Measurements from ENCODE around the gene IL1RL2. TPM values are rescaled to one million over a fixed set of nuclear protein-coding genes. Genes with fewer than 3 reads are reported as not detected.

Gene IL1RL2
- total RNA-seq, 1 experiment from 2014 or later = not detected

DNA sequence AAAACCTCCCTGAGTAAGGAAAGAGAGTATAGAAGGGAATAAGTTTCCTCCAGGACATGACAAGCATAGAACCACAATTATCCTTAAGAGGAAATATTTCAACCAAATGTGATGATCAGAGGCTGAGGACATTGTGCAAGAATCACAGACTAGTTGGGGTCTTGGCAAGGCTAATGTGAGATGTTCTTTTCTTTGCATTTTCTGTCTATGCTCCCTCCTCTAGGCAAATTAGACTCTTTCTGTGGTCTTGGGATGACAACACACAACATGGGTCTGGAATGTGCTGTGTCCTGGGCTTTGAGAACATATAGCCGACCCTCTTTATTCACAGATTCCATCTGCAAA, 92.5 kb downstream of the IL1RL2 start:
- no peaks in the 10 kb centered on the region for H4K20me1 ChIP-seq (ENCODE audit: insufficient read depth)
- ChIA-PET RAD21 (ENCODE audit: low non-redundant PET in 1 of 2, low total read pairs in 2 of 2, uncharacterized antibody in 2 of 2, unreplicated experiment in 2 of 2) (no interaction called here), CTCF (no interaction called here), POLR2A (no interaction called here)
- TF ChIP-seq TCF7L2 (IDR thresholded peaks at IDR 0.05; ENCODE audit: borderline replicate concordance, extremely low read depth, insufficient read depth, insufficient read length) (no peak), FOSL1 (IDR thresholded peaks at IDR 0.05; ENCODE audit: low read depth) (no peak), MAX (IDR thresholded peaks at IDR 0.05) (no peak), SP1 (IDR thresholded peaks at IDR 0.05; ENCODE audit: low read depth) (no peak), ELF1 (IDR thresholded peaks at IDR 0.05; ENCODE audit: borderline replicate concordance, low read depth) (no peak), CEBPB (IDR thresholded peaks at IDR 0.05; ENCODE audit: low read depth) (no peak), ATF3 (IDR thresholded peaks at IDR 0.05) (no peak), JUND (IDR thresholded peaks at IDR 0.05) (no peak), ZFX (IDR thresholded peaks at IDR 0.05) (no peak), SRF (IDR thresholded peaks at IDR 0.05; ENCODE audit: low read depth) (no peak), SIN3A (IDR thresholded peaks at IDR 0.05; ENCODE audit: low read depth) (no peak), POLR2A (IDR thresholded peaks at IDR 0.05; ENCODE audit: borderline replicate concordance, extremely low read depth, insufficient read depth, insufficient read length) (no peak), RAD21 (IDR thresholded peaks at IDR 0.05; ENCODE audit: low read depth) (no peak), YY1 (IDR thresholded peaks at IDR 0.05; ENCODE audit: extremely low read depth, insufficient replicate concordance, low read depth, low read length) (no peak), POLR2AphosphoS5 (IDR thresholded peaks at IDR 0.05; ENCODE audit: low read depth, low read length) (no peak), ZNF274 (IDR thresholded peaks at IDR 0.05; ENCODE audit: low read depth, low read length) (no peak)
- TF ChIP-seq, protein P1, sequence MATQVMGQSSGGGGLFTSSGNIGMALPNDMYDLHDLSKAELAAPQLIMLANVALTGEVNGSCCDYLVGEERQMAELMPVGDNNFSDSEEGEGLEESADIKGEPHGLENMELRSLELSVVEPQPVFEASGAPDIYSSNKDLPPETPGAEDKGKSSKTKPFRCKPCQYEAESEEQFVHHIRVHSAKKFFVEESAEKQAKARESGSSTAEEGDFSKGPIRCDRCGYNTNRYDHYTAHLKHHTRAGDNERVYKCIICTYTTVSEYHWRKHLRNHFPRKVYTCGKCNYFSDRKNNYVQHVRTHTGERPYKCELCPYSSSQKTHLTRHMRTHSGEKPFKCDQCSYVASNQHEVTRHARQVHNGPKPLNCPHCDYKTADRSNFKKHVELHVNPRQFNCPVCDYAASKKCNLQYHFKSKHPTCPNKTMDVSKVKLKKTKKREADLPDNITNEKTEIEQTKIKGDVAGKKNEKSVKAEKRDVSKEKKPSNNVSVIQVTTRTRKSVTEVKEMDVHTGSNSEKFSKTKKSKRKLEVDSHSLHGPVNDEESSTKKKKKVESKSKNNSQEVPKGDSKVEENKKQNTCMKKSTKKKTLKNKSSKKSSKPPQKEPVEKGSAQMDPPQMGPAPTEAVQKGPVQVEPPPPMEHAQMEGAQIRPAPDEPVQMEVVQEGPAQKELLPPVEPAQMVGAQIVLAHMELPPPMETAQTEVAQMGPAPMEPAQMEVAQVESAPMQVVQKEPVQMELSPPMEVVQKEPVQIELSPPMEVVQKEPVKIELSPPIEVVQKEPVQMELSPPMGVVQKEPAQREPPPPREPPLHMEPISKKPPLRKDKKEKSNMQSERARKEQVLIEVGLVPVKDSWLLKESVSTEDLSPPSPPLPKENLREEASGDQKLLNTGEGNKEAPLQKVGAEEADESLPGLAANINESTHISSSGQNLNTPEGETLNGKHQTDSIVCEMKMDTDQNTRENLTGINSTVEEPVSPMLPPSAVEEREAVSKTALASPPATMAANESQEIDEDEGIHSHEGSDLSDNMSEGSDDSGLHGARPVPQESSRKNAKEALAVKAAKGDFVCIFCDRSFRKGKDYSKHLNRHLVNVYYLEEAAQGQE (IDR thresholded peaks at IDR 0.05; ENCODE audit: low read depth) = no peak
- TF ChIP-seq, protein P2, sequence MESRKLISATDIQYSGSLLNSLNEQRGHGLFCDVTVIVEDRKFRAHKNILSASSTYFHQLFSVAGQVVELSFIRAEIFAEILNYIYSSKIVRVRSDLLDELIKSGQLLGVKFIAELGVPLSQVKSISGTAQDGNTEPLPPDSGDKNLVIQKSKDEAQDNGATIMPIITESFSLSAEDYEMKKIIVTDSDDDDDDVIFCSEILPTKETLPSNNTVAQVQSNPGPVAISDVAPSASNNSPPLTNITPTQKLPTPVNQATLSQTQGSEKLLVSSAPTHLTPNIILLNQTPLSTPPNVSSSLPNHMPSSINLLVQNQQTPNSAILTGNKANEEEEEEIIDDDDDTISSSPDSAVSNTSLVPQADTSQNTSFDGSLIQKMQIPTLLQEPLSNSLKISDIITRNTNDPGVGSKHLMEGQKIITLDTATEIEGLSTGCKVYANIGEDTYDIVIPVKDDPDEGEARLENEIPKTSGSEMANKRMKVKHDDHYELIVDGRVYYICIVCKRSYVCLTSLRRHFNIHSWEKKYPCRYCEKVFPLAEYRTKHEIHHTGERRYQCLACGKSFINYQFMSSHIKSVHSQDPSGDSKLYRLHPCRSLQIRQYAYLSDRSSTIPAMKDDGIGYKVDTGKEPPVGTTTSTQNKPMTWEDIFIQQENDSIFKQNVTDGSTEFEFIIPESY (IDR thresholded peaks at IDR 0.05; ENCODE audit: extremely low read depth, insufficient replicate concordance, low read length) = no peak
- no peak overlapping the region for H3K27ac ChIP-seq (ENCODE audit: low read depth, low read length)
- no peak for DNase-seq (ENCODE audit: low read depth, low spot score)
- H2AFZ ChIP-seq (ENCODE audit: low read depth, low read length, poor library complexity, severe bottlenecking) = no peak overlapping the region
- H3K4me1 ChIP-seq (ENCODE audit: control insufficient read depth in 1 of 2, insufficient read depth in 2 of 2, low read length in 2 of 2) = no peaks in the 10 kb centered on the region
- peaks cover 12% of the 10 kb centered on the region for H3K27me3 ChIP-seq (ENCODE audit: insufficient read depth, low read length)
- H3K9me3 ChIP-seq (ENCODE audit: control insufficient read depth in 1 of 2, insufficient read depth in 1 of 2, low read depth in 1 of 2, low read length in 2 of 2) = no peaks in the 10 kb centered on the region
- no peak overlapping the region for H3K4me2 ChIP-seq (ENCODE audit: low read length)
- H3K9me2 ChIP-seq (ENCODE audit: insufficient read depth) = no peaks in the 10 kb centered on the region
- no peak overlapping the region for H3K9ac ChIP-seq (ENCODE audit: low read length)
- no peaks in the 10 kb centered on the region for H3K79me2 ChIP-seq (ENCODE audit: insufficient read depth, low read length)
- intact Hi-C loops (cut with micrococcal nuclease) = no loop called here
- no peaks in the 10 kb centered on the region for H3K36me3 ChIP-seq (ENCODE audit: control insufficient read depth in 1 of 2, insufficient read depth in 2 of 2, low read length in 2 of 2)
- no peak overlapping the region for H3K4me3 ChIP-seq (replicated peaks in 1 of 2; ENCODE audit: low read depth in 1 of 2, low read length in 2 of 2)
- BruUV-seq (replicated peaks) = no TSS peak
- no peak for ATAC-seq

All from HCT116 (cell line).